HTERT RPE-1 (cell line): ENCODE data around the gene AFMID.

Experiments
- in situ Hi-C: fragments of 300-500 bp; cut with MboI; formaldehyde crosslinking; loops from 4 replicates; pipeline ENCODE4 v1.14.3; 2020; ENCODE audit warnings: low sequenced_read_pairs

AFMID gene

DNA sequence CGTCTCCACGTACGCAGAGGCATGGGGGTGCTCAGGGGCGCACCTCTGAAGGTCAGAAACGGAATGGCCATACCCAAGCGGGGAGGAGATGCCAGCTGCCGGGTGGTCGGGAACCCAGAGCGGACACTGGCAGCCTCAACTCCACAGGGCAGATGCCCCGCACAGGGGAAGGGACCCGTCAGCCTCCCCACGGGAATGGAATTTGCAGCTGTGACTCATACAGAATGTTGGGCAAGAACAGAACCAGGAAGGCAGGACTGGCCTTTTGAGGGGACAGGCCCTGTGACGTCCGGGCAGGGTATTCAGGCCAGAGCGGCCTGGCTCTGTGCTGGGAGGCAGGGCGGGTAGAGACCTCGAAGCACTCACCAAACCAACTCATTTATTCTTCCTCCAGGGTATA is 7.8 kb upstream of the AFMID start:
- in situ Hi-C loops = no loop called here

DNA sequence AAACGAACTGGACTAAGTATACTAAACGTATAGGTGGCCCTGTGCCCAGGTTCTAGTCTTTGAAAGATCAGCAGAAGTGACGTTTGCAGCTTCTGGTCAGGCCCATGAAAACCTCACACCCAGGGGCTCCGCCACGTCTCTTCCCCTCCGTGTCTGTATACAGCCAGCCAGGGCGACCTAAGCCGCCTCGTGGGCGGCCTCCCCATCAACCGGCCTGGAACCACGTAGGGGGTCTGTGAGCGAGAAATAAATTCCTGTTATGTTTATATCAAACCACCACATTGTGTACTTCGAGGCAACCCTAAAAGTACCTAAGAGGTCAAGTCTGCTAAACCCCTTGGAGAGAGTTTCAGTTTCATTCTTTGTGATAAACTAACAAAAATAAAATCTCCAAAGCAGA is 7.1 kb upstream of the AFMID start:
- in situ Hi-C loops = no loop called here

- in situ Hi-C loops = no loop called here
These were observed 6.7 kb upstream of the AFMID start for GRCh38 chr17:78180508-78180907.

DNA sequence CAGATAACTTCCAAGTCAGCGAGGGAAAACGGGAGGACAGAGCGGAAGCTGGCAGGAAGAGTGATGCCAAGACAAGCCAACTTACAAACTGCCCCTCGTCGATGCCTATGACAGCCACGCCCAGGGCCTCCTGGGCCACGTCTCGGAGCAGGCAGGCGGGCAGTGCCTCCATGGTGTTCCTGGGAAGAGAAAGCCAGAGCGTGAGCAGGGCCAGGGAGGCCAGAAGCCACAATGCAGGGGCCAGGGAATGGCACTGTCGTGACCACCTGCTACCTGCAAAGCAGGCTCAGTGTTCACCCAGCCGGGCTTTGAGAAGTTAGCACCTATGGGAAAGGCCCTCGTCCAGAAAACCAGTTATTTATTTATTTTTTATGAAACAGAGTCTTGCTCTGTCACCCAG is 4.7 kb upstream of the AFMID start:
- in situ Hi-C loops = no loop called here

DNA sequence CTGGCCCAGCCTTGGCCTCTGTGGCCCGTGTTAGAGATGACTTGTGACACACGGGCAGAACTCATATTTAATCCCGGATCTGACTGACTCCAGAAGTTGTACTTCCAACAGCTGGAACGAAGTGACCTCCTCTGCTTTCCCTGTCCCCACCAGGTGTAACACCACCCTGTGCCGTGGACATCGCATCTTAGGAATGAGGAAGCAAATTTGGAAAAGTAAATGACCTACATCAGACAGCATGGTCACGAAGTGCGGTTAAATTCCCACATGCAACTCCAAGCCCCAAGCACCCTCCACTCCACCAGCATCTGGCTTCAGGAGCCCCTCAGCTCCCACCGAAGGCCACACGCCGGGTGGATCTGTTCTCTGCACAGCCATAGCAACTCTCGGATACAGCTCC is 3.2 kb upstream of the AFMID start:
- in situ Hi-C loops = no loop called here

- in situ Hi-C loops = no loop called here
These were observed 2.8 kb upstream of the AFMID start for GRCh38 chr17:78184351-78184750.

- in situ Hi-C loops = no loop called here
These were observed 2.3 kb upstream of the AFMID start for GRCh38 chr17:78184868-78185267.

DNA sequence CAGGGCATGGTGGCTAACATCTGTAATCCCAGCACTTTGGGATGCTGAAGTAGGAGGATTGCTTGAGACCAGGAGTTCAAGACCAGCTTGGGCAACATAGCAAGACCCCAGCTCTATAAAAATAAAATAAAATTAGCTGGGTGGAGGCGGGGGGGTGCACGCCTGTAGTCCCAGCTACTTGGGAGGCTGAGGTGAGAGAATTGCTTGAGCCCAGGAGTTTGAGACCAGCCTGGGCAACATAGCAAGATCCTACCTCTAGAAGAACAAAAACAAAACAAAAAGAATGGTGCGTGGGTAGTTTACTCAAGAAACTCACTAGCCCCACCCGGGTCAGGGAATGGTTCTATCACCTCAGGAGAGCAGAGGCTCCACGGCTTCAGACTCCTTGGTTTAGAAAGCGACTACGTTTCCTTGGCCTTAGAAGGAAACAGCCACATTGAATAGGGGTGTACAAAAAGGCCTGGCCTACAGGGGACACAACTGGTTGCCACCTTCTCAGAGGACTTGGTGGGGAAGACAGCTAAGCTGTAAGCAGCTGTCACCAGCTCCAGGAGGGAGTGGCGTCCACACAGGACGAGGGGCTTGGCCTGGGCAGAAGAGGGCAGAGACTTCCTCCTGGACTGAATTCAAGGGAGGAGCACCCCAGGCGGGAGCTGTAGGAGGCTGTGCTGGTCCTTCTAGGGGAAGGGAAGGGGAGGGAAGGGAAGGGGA is 1.0 kb upstream of the AFMID start:
- in situ Hi-C loops = no loop called here

DNA sequence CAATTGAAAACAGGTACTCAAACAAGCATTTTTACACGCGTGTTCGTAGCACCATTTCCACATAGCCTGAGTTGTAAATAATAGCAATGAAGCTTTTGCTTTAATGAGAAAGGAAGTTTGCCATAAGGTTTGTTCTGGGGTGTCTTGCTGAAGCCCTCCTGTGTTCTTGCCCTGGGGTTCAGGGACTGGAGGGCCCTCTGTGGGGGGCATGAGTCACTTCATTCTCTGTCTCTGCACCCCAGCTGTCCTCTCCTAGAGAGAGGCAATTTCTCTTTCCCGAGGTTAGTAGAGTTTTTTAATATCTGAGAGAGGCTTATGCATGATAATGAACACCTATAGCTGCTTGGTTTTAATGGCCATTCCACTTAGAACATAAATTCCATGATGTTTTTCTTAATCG is 9.6 kb downstream of the AFMID start:
- in situ Hi-C loops = no loop called here

DNA sequence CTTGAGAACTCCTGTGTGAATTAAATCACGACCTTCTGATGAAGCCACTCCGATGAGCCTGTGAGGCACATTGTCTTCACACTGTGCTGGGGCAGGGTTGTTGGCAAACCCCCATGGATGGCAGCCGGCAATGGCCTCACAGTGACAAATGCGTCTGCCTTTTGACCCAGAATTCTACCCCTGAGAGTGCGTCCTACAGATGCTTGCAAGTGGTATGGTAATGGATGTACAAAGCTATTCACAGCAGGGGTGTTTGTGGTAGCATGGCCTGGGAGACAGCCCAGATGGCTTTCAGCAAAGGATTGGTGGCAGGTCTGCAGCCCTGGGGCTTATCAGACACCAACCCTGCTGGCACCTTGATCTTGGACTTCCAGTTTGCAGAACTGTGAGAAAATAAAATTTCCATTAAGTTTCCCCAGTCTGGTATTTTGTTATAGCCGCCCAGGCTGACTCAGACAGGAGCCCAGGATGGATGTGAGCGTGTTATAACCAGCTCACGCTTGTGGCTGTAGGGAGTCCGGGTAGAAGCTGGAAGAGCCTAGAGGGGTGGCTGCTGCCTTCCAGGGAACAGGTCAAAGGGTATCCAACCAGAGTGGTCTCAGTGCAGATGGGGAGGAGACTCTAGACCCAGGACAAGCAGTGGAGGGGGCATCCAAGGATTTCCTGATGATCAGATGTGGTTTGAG is 10.1 kb downstream of the AFMID start:
- in situ Hi-C loops = no loop called here

DNA sequence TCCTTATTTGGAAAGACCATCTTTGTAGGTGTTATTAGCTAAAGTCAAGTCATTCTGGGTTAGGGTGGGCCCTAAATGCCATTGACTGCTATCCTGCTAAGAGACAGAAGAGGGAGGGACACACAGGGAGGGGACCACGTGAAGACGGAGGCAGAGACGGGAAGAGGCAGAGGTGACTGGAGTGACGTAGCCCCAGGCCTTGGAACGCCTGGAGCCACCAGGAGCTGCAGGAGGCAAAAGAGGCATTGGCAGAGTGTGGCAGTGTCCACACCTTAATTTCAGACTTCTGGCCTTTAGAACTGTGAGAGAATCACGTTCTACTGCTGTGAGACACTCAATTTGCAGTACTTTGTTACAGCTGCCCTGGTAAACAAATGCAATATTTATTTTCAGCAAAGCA is 13.3 kb downstream of the AFMID start:
- in situ Hi-C loops = no loop called here

DNA sequence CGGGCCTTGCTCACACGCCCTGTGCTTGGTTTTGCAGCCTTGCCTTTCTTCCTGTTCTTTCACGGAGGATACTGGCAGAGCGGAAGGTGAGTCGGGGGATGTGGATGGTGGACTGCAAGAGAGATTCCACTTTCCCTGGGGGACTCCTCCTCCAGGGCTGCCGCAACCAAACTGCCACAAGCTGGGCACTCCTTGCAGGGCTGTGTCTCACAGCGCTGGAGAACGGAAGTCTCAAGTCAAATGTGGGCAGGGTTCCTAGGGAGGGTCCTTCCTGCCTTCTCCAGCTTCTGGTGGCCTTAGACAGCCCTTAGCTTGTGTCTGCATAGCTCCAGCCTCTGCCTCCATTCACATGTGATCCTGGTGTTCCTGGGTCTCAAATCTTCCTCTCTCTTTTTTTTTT is 15.5 kb downstream of the AFMID start:
- in situ Hi-C loops = no loop called here

DNA sequence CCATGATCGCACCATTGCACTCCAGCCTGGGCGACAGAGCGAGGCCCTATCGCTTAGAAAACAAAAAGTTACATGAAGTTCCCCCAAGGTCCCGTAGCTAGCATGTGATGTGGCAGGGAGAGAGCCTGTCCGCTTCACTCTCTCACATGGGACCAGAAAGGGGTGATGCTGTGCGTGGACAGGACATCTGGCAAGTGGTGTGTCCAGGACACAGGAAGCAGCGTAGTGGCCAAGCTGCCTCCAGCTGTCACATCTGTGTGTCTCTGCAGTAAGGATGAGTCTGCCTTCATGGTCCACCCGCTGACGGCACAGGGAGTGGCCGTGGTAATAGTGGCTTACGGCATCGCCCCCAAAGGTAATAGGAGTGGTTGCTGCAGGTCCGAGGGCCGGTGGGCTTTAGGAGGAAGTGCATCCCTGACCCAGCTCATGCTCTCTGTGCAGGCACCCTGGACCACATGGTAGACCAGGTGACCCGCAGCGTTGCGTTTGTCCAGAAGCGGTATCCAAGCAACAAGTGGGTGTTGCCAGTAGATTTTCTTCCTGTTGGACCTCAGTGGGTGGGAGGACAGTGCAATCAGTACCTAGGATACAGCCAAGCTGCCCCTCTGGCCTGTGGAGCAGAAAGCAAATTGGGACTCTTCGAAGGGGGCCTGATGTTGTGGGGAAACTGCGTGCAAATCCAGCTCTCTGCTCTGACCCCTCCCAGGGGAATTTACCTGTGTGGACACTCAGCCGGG is 17.4 kb downstream of the AFMID start:
- in situ Hi-C loops = no loop called here

DNA sequence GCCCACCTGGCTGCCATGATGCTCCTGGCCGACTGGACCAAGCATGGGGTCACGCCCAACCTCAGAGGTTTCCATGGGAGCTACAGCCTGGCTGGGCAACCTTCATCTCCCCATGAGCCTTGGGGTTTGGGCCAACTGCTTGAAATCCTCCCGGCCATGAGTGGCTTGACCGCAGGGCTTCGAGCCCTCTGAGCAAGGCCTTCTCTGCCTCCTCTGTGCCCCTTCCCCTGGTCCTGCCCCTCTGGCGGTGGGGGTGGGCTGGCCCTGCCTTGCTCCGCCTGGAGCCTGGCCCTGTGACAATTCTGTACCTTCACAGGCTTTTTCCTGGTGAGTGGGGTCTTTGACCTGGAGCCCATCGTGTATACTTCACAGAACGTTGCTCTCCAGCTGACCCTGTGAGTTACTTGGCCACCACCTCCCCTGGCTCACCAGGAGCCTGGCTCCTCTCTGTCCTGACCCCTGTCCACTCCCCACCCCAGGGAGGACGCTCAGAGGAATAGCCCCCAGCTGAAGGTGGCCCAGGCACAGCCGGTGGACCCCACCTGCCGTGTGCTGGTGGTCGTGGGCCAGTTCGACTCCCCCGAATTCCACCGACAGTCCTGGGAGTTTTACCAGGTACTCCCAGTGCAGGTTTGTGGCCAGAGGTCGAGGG is 18.1 kb downstream of the AFMID start:
- in situ Hi-C loops = no loop called here

GRCh38 chr17:78206298-78206697 is 19.1 kb downstream of the AFMID start:
- in situ Hi-C loops = no loop called here

DNA sequence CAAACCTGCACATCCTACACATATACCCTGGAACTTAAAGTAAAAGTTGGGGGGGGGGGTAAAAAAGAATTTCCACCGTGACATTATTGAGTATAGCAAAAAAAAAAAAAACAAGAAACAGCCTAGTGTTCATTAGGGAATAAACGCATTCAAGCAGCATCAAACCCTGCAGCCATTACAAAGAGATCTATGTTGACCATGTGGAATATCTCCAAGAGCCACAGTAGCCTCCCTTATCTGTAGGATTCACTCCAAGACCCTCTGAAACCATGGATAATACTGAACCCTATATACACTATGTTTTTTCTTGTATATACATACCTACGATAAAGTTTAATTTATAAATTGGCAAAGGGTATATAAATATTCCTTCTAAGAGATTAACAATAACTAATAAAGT is 21.3 kb downstream of the AFMID start:
- in situ Hi-C loops = no loop called here

- in situ Hi-C loops = no loop called here
These were observed 22.9 kb downstream of the AFMID start for GRCh38 chr17:78210111-78210510.

- in situ Hi-C loops = no loop called here
These were observed 23.9 kb downstream of the AFMID start for GRCh38 chr17:78211032-78211431.

DNA sequence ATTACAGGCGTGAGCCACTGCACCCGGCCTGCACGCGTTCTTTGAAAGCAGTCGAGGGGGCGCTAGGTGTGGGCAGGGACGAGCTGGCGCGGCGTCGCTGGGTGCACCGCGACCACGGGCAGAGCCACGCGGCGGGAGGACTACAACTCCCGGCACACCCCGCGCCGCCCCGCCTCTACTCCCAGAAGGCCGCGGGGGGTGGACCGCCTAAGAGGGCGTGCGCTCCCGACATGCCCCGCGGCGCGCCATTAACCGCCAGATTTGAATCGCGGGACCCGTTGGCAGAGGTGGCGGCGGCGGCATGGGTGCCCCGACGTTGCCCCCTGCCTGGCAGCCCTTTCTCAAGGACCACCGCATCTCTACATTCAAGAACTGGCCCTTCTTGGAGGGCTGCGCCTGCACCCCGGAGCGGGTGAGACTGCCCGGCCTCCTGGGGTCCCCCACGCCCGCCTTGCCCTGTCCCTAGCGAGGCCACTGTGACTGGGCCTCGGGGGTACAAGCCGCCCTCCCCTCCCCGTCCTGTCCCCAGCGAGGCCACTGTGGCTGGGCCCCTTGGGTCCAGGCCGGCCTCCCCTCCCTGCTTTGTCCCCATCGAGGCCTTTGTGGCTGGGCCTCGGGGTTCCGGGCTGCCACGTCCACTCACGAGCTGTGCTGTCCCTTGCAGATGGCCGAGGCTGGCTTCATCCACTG is 27.0 kb downstream of the AFMID start, which contains the start of gene BIRC5:
BIRC5 (plus strand) TSS at position 238 of the 690 bp plus-strand sequence; CDS start at position 302, 64 bp downstream.
- in situ Hi-C loops = no loop called here

DNA sequence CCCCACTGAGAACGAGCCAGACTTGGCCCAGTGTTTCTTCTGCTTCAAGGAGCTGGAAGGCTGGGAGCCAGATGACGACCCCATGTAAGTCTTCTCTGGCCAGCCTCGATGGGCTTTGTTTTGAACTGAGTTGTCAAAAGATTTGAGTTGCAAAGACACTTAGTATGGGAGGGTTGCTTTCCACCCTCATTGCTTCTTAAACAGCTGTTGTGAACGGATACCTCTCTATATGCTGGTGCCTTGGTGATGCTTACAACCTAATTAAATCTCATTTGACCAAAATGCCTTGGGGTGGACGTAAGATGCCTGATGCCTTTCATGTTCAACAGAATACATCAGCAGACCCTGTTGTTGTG is 27.5 kb downstream of the AFMID start:
- in situ Hi-C loops = no loop called here
